NCI-H1436 (cell line): Measurements from ENCODE around the gene ADAMTS5.

Source experiments
- DNase-seq: peaks from one replicate; lab custom pipeline; 2025; lab: John Stamatoyannopoulos, UW

Gene ADAMTS5

DNA sequence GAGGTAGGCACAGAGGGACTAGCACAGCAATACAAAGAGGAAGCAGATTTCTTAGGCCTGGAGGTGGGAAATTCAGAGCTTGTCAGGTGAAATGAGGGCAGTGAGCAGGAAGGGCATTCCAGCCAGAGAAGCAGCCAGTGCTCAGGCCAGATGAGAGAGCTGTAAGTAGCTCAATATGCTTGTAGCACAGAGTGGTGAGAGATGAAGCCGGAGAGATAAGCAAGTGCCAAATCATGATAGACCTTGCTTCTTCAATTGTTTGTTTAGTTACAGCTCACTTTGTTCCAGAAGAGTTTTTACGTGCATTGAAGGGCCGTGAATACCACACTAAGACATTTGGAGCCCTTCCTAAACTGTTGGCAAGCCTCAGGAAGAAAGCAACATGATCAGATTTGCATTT lies 79.6 kb downstream of the ADAMTS5 start:
- DNase-seq: no peak

GRCh38 chr21:26884436-26884835 lies 82.5 kb downstream of the ADAMTS5 start:
- no peak for DNase-seq

DNA sequence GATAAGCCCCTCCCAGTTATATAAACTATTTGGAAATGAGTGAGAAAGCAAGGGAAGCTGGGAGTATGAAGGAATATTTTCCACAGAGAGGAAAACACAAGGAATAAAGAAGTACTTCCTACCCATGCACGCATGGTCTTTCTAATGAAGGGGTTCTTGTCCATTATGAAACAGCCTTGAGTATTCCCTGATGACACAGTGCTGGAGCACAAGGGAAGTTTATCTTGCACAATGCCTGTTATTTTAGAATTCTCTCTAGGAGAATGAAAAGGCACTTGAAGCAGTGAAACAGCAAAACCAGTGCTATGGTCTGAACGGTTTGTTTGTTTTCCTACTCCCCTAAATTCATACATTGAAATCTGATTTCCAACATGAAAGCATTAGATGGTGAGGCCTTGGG lies 83.1 kb downstream of the ADAMTS5 start:
- no peak for DNase-seq

GRCh38 chr21:26881504-26882228 lies 85.2 kb downstream of the ADAMTS5 start:
- no peak for DNase-seq

GRCh38 chr21:26877018-26877417 lies 89.9 kb downstream of the ADAMTS5 start:
- DNase-seq: no peak

GRCh38 chr21:26874347-26874746 lies 92.5 kb downstream of the ADAMTS5 start:
- no peak for DNase-seq
